ENCODE measurements around the gene LRRC74B.

DNA sequence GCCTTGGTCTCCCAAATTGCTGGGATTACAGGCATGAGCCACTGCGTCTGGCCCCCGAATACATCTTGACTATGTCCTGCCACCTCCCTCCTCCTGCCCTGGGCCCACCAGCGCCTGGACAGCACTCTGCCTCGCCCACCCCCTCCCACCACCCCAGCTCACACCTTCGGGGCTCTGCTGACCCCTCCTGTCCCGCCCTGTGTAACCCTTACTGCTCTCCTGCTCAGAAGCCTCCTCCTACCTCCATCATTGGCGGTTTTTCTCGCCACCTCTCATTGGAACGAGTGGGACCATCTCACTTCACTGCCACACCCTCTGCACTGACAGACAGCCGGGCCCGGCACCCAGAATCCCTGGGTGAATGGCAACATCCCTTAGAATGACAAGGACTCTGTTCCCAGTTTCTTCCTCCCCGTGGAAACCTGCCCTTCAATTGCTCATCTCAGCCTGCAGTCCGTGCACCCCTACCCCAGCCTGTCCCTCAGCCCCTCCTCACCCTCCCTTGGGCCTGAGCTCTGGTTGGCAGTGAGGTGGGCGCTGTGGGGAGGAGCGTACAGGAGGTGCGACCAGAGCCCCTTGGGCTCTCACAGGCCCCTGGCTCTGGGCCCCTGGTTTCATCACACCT, 32.2 kb downstream of the LRRC74B start:
- TF ChIP-seq CTCF (conservative IDR thresholded peaks at IDR 0.05; ENCODE audit: low read depth, low read length) (no peak), EZH2phosphoT487 (IDR thresholded peaks at IDR 0.05; ENCODE audit: borderline replicate concordance, low read length) (no peak), EZH2 (IDR thresholded peaks at IDR 0.05; ENCODE audit: low read length, unreplicated experiment) (no peak)

Data from PC-3 (cell line).